Nephron (organoid): Measurements from ENCODE around the gene MNAT1.

Source experiments
- H3K27ac Mint-ChIP-seq, 3 experiments: 2 replicates each; pipeline ENCODE4 v1.8.0; 2020; ENCODE audit warnings: mixed read lengths in 3 of 3, mild to moderate bottlenecking in 2 of 3, moderate library complexity in 1 of 3
- H3K27me3 Mint-ChIP-seq: 2 replicates; pipeline ENCODE4 v1.8.0; 2021; ENCODE audit warnings: low read depth, mild to moderate bottlenecking, moderate library complexity, mixed read lengths
- H3K36me3 Mint-ChIP-seq: 2 replicates; pipeline ENCODE4 v1.8.0; 2020; ENCODE audit warnings: low read depth, mixed read lengths
- H3K4me1 Mint-ChIP-seq: 2 replicates; pipeline ENCODE4 v1.8.0; 2020; ENCODE audit warnings: mixed read lengths
- H3K4me3 Mint-ChIP-seq, 3 experiments: 2 replicates each; pipeline ENCODE4 v1.8.0; 2020; ENCODE audit warnings: mild to moderate bottlenecking in 3 of 3, mixed read lengths in 3 of 3, moderate library complexity in 2 of 3
- H3K9me3 Mint-ChIP-seq: 2 replicates; pipeline ENCODE4 v1.8.0; 2020; ENCODE audit warnings: mixed read lengths
- CTCF ChIP-seq, 3 experiments: fragments of 200-600 bp; sonication (generic); IDR thresholded peaks; one replicate each; pipeline ENCODE4 v1.5.0; 2021; ENCODE audit warnings: antibody characterized with exemption in 3 of 3; ENCODE audit not compliant: unreplicated experiment in 3 of 3

Gene MNAT1

GRCh38 chr14:60815371-60815770 lies 80.8 kb downstream of the MNAT1 start:
- Mint-ChIP-seq H3K27ac (no peak overlapping the region), H3K36me3 (peaks cover 44% of the 10 kb centered on the region), H3K4me3 (no peak overlapping the region), H3K9me3 (no peaks in the 10 kb centered on the region), H3K4me1 (no peaks in the 10 kb centered on the region), H3K27me3 (no peaks in the 10 kb centered on the region)
- no peak for TF ChIP-seq CTCF (IDR thresholded peaks at IDR 0.05; ENCODE audit: unreplicated experiment in 3 of 3)

- no peaks in the 10 kb centered on the region for H3K4me1 Mint-ChIP-seq
- H3K27me3 Mint-ChIP-seq = no peaks in the 10 kb centered on the region
- peaks cover 48% of the 10 kb centered on the region for H3K36me3 Mint-ChIP-seq
- H3K27ac Mint-ChIP-seq = no peak overlapping the region
- TF ChIP-seq CTCF (IDR thresholded peaks at IDR 0.05; ENCODE audit: unreplicated experiment in 3 of 3) = no peak
- H3K4me3 Mint-ChIP-seq = no peak overlapping the region
- H3K9me3 Mint-ChIP-seq = no peaks in the 10 kb centered on the region
Observed at GRCh38 chr14:60817113-60817512, 82.6 kb downstream of the MNAT1 start.

GRCh38 chr14:60819575-60819974 lies 85.0 kb downstream of the MNAT1 start:
- Mint-ChIP-seq H3K36me3 (peaks cover 39% of the 10 kb centered on the region), H3K27me3 (no peaks in the 10 kb centered on the region), H3K9me3 (no peaks in the 10 kb centered on the region), H3K27ac (no peak overlapping the region), H3K4me3 (no peak overlapping the region), H3K4me1 (peaks cover 7% of the 10 kb centered on the region)
- TF ChIP-seq CTCF (IDR thresholded peaks at IDR 0.05; ENCODE audit: unreplicated experiment in 3 of 3) = no peak

- no peak overlapping the region for H3K27ac Mint-ChIP-seq
- H3K4me3 Mint-ChIP-seq = no peak overlapping the region
- no peak for TF ChIP-seq CTCF (IDR thresholded peaks at IDR 0.05; ENCODE audit: unreplicated experiment in 3 of 3)
- H3K4me1 Mint-ChIP-seq = peaks cover 7% of the 10 kb centered on the region
- no peaks in the 10 kb centered on the region for H3K27me3 Mint-ChIP-seq
- H3K9me3 Mint-ChIP-seq = peaks cover 18% of the 10 kb centered on the region
- peaks cover 65% of the 10 kb centered on the region for H3K36me3 Mint-ChIP-seq
Observed at GRCh38 chr14:60838601-60839000, 104.0 kb downstream of the MNAT1 start.

- H3K27ac Mint-ChIP-seq = peak overlapping the region in 2 of 3 experiments; percentile 51 to 55
- peaks cover 14% of the 10 kb centered on the region for H3K9me3 Mint-ChIP-seq
- no peaks in the 10 kb centered on the region for H3K27me3 Mint-ChIP-seq
- no peak for TF ChIP-seq CTCF (IDR thresholded peaks at IDR 0.05; ENCODE audit: unreplicated experiment in 3 of 3)
- H3K4me3 Mint-ChIP-seq = no peak overlapping the region
- H3K36me3 Mint-ChIP-seq = peaks cover 65% of the 10 kb centered on the region
- peaks cover 7% of the 10 kb centered on the region for H3K4me1 Mint-ChIP-seq
Observed at GRCh38 chr14:60839057-60839456, 104.5 kb downstream of the MNAT1 start.

- no peak for TF ChIP-seq CTCF (IDR thresholded peaks at IDR 0.05; ENCODE audit: unreplicated experiment in 3 of 3)
- peaks cover 7% of the 10 kb centered on the region for H3K4me1 Mint-ChIP-seq
- H3K4me3 Mint-ChIP-seq = no peak overlapping the region
- H3K27me3 Mint-ChIP-seq = no peaks in the 10 kb centered on the region
- H3K9me3 Mint-ChIP-seq = peaks cover 12% of the 10 kb centered on the region
- H3K27ac Mint-ChIP-seq = peak overlapping the region in 1 of 3 experiments; percentile 55
- peaks cover 65% of the 10 kb centered on the region for H3K36me3 Mint-ChIP-seq
Observed at GRCh38 chr14:60839657-60840056, 105.1 kb downstream of the MNAT1 start.
